Measurements from ENCODE around the gene KHDRBS2. TPM values are rescaled to one million over a fixed set of nuclear protein-coding genes. Genes with fewer than 3 reads are reported as not detected.

The KHDRBS2 gene
- total and polyA plus RNA-seq, 2 donors (not counting 3 experiments of a cell fraction or from before 2014, with no cell fraction given): not detected

DNA sequence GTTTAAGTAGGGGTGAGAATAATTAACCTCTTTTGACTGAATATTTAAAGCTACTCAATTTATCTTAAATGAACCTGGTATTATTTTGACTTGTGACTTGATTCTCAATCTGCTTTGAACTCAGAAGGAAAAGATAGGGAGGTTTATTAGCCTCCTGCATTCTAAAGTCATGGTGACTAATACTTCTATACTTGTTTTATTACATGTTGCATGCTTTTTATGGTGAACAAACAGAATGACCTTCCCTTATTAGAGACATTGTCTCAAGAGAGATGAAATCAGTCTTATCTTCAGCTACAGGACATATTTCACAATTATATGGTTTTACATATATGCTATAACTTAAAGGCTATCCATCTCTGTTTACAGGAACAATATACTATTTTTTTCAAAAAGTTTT is 336.9 kb downstream of the KHDRBS2 start:
- CTCF ChIA-PET: no interaction called here
- H3K9ac ChIP-seq (replicated peaks; ENCODE audit: extremely low read depth, insufficient read depth, low read length): no peak overlapping the region
- H3K4me1 ChIP-seq (ENCODE audit: control insufficient read depth, extremely low read depth, insufficient read depth, low read length): no peaks in the 10 kb centered on the region
- H3K4me3 ChIP-seq (replicated peaks in 1 of 3; ENCODE audit: insufficient read depth in 1 of 3, low read depth in 1 of 3, low read length in 3 of 3): no peak overlapping the region
- no peak overlapping the region for H3K4me2 ChIP-seq (ENCODE audit: insufficient read depth, low read length)
- no peaks in the 10 kb centered on the region for H3K36me3 ChIP-seq (ENCODE audit: control insufficient read depth in 2 of 2, extremely low read depth in 1 of 2, insufficient read depth in 2 of 2, low read length in 2 of 2)
- FAIRE-seq: no peak
- H3K9me1 ChIP-seq (replicated peaks; ENCODE audit: control insufficient read depth, extremely low read depth, insufficient read depth, low read length): no peaks in the 10 kb centered on the region
- DNase-seq (ENCODE audit: low read depth, low spot score): no peak
- no peaks in the 10 kb centered on the region for H3K79me2 ChIP-seq (ENCODE audit: control insufficient read depth, insufficient read depth, low read length)
- TF ChIP-seq, protein P1, sequence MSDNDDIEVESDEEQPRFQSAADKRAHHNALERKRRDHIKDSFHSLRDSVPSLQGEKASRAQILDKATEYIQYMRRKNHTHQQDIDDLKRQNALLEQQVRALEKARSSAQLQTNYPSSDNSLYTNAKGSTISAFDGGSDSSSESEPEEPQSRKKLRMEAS (IDR thresholded peaks at IDR 0.05; ENCODE audit: insufficient read depth, insufficient read length): no peak
- TF ChIP-seq POLR2AphosphoS5 (IDR thresholded peaks at IDR 0.05; ENCODE audit: insufficient read depth, low read depth, low read length) (no peak), MYC (IDR thresholded peaks at IDR 0.05; ENCODE audit: low read depth, low read length) (no peak), EZH2 (IDR thresholded peaks at IDR 0.05; ENCODE audit: borderline replicate concordance, low read depth, low read length, severe bottlenecking) (no peak), FOS (IDR thresholded peaks at IDR 0.05; ENCODE audit: borderline replicate concordance, insufficient read depth, low read length) (no peak), POLR2A (IDR thresholded peaks at IDR 0.05; ENCODE audit: low read depth, low read length) (no peak), GATA2 (IDR thresholded peaks at IDR 0.05; ENCODE audit: insufficient read depth, insufficient read length, low read depth, low read length) (no peak), JUN (IDR thresholded peaks at IDR 0.05; ENCODE audit: borderline replicate concordance, insufficient read depth, insufficient read length, low read depth) (no peak)
- TF ChIP-seq, protein P2, sequence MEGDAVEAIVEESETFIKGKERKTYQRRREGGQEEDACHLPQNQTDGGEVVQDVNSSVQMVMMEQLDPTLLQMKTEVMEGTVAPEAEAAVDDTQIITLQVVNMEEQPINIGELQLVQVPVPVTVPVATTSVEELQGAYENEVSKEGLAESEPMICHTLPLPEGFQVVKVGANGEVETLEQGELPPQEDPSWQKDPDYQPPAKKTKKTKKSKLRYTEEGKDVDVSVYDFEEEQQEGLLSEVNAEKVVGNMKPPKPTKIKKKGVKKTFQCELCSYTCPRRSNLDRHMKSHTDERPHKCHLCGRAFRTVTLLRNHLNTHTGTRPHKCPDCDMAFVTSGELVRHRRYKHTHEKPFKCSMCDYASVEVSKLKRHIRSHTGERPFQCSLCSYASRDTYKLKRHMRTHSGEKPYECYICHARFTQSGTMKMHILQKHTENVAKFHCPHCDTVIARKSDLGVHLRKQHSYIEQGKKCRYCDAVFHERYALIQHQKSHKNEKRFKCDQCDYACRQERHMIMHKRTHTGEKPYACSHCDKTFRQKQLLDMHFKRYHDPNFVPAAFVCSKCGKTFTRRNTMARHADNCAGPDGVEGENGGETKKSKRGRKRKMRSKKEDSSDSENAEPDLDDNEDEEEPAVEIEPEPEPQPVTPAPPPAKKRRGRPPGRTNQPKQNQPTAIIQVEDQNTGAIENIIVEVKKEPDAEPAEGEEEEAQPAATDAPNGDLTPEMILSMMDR (IDR thresholded peaks at IDR 0.05; ENCODE audit: extremely low read depth in 1 of 2, insufficient read depth in 1 of 2, low read depth in 1 of 2, low read length in 2 of 2): no peak
- POLR2A ChIA-PET: no interaction called here
- no TSS peak for BruUV-seq (replicated peaks)
- dilution Hi-C loops (cut with MboI; ENCODE audit: extremely low pct_ligation_motif_present, low sequenced_read_pairs): no loop called here
- H2AFZ ChIP-seq (ENCODE audit: low read depth, low read length): no peak overlapping the region
- H3K27me3 ChIP-seq (ENCODE audit: control insufficient read depth in 2 of 2, insufficient read depth in 2 of 2, low read length in 2 of 2): no peaks in the 10 kb centered on the region
- H3K27ac ChIP-seq (ENCODE audit: insufficient read depth, low read depth, low read length): no peak overlapping the region
- H4K20me1 ChIP-seq (replicated peaks; ENCODE audit: control insufficient read depth, extremely low read depth, insufficient read depth, low read length): no peaks in the 10 kb centered on the region
- peaks cover 3% of the 10 kb centered on the region for H3K9me3 ChIP-seq (replicated peaks; ENCODE audit: control insufficient read depth, insufficient read depth, low read length)
- intact Hi-C loops (cut with micrococcal nuclease): no loop called here

Data from endothelial cell of umbilical vein (primary cell).